NCI-H1930 (cell line): ENCODE measurements around the gene CNNM3.

ENCODE experiments used
- DNase-seq, 2 experiments: peaks; one replicate each; lab custom pipeline; 2025; lab: John Stamatoyannopoulos, UW

The CNNM3 gene

DNA sequence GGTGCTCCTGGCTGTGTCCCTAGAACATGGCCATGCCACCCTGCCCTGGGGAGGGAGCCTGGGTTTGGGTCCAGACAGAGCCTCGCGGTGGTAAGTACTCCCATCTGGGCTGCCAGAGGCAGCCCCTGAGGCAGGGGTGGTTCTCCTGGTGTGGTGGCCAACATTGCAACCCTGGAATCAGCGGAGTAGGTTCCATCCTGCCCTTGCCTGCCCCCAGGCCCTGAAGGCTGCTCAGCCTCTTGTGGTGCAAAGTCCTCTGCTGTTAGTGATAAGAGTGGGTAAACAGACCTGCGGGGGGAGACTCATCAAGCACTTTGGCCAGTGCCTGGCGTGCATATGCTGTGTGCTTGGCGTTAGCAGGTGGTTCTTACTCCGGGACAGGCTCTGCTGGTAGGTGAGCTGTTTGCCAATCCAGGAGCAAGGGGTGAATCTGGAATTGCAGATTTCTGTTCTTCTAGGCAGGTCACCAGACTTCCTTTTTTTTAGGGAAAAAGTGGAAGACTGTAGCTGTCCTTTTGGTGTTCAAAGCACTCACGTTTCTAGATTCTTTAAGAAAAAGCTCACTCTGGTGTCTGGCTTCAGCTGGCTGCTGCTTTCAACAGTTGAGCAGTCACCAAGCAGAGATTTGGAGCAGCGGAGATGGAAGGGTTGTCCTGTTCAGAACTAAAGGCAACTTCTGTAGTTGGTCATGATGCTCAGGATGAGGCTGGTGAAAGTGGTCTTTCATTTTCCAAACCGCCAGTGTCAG is 3.2 kb downstream of the CNNM3 start:
- DNase-seq: no peak

DNA sequence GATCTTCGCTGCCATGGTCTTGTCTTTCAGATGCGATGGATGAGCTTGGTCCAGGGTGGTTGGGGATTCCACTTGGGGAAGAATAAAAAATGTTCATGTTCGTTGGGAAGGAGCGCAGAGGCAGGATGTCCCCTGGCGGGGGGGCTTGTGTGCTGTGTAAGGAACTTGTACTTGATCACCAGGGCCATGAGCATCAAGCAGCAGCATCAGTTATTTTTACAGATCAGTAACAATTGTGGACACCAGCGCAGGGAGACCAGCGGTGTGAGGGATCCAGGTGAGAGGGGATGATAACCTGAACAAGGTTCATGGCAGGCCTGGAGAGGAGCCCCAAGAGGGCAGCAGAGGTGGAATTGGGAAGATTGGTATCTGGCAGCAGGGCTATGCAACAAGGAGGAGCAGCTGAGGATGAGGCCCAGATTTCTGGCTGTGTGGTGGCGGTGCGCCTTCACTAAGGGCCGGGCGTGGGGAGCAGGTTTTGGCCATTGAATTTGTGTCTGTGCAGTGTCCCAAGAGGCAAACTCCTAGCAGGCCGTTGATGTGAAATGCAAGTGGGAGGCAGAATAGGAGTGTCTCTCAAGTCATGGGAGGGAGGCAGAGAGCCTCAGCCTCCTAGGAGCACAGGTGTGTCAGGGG is 3.9 kb downstream of the CNNM3 start:
- DNase-seq: no peak

DNA sequence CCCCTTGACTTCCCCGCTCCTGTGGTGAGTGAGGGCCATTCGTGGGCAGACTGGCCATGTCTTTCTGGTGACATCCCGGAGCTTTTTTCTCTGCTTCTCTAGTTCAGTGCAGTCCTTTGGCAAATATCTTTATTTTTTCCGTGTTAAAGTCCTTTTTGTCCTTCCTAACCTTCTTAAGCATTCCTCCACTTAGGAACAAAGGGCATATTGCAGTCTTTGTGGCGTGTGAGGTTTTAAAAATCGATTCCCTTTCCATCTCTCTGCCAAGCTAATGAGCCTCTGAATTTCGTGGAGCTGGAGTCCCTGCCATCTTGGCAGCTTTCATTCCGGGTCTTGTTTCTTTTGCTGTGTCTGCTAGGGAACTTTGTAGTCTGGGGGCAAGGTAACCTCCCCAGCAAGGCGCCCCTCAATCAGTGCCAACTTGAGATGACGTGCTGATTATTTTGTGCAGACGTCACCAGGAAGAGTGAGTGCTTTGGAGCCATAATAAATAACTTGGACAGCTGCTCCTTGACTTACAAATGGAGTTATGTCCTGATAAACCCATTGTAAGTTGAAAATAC is 5.1 kb downstream of the CNNM3 start:
- DNase-seq: no peak

DNA sequence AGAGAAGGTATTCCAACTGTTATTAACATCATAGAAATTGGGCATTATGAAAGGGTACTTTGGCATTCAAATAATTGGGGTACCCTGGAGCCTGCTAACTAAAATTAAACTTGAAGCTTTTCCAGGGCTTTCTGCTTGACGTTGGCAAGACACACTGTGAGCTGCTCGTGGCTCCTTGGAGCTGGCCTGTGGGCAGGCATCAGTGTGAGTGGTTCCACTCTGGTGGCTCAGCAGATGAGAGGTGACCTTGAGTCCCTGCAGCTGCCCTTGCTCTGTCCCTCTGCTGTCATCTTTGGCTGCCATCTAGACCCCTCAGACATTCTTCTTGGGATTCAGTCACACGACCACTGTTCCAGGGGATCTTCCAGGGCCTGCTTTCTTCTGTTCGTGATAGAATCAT is 6.7 kb downstream of the CNNM3 start:
- no peak for DNase-seq

DNA sequence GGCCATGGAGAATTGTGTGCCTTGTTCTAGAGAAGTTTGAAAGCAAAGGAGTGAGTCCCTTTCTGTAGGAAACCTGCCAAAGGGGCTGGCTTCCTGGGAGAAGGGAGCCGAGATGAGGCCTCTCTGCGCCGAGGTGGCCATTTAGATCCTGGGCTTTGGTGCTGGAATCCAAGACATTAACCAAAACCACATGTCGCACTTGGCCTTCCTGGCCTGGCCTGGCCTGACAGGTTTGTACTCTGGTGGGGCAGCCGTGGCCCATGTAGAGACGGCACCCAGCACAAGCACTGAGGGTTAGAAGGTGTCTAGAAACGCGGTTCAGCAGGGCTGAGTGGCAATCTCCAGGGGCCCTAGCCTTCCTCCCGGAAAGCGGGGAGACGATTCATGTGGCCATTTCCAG is 7.1 kb downstream of the CNNM3 start:
- no peak for DNase-seq

DNA sequence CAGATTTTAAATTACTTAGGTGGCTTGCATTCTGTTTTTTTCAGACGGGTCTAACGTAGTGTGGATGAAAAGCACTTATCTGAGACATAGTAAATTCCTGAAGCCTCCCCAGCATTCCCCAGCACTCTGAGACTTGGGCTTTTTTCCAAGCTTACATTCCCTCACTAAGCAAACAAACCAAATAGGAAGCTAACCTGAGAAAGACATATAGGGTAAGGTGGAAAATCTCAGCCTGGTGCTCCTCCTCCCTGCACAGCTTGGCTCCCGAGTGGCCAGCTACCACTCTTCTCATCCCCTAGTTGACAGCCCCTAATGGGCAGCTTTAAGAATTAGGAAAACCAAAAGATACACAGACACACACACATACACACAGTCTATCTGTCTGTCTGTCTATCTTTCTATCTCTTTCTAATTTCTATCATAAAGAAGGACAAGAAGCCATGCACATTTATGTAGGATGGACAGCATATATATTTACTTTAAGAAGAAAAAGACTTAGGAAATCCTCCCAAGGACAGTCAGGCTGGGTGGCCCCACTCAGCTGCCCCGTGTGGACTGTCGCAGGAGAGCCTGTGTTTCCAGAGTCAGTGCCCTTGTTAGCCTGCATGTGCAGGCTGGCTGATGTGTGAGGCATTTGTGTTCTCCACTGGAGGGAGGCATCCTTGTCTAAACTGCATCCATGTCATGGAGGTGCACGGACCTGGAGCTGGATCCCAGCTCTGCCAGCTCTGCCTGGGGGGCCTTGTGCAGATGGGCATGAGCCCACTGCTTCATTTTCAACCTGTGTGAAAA is 8.2 kb downstream of the CNNM3 start:
- DNase-seq: no peak

DNA sequence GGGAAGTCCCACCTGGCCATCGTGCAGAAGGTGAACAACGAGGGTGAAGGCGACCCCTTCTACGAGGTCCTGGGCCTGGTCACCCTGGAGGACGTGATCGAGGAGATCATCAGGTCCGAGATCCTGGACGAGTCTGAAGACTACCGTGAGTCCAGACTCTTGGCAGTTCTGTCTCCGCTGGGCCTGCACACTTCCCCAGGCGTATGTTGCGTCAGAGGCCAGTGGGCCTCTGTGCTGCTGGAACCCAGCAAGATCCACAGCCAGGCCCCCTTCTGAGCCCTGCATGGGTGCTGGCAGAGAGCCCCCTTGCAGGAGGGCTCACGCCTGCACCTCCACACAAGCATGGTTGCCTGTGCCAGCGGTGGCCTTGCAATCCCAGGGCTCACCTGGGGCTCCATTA is 9.0 kb downstream of the CNNM3 start:
- DNase-seq: no peak

DNA sequence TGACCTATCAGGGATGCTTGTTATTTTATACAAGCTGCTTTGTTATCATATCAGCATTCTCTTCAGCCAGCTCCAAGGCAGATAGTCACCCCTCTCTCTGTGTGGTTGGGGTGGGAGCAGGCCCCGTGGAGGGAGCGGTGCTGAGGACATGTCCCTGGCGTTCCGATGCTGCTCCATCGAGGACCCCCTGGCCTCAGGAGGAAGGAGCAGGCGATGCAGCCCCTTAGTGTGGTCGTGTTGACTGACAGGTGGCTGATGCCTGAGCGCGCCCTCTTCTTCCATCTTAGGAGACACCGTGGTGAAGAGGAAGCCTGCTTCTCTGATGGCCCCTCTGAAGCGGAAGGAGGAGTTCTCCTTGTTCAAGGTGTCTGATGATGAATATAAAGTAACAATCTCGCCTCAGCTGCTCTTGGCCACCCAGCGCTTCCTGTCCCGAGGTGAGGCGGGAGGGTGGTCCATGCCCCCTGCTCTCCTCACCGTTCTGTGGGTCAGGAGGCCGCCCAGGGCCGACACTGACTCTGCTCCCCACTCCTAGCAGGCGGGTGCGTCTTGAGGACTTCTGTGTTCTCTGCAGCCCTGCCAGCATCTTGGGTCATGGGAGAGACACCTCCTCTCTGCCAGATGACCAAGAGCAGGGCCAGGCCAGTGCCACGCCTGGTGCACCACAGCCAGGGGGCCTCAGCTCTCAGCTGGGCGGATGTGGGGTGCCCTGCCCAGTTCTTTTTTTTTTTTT is 10.6 kb downstream of the CNNM3 start:
- no peak for DNase-seq

DNA sequence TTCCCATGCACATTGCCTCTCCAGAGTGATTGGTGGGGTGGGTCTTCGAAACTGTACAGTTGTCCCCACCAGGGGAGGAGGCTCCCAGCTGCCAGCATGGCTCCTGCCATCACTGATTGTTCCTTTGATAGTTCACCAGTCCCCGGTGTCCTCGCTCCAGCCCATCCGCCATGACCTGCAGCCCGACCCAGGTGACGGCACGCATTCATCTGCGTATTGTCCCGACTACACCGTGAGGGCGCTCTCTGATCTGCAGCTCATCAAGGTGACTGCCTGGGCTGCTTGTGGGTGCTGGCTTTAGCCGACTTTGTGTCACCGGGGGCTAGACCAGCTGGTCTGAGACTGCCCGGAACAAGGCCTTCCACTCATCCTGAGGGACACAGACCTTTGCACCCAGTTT is 12.4 kb downstream of the CNNM3 start:
- no peak for DNase-seq

DNA sequence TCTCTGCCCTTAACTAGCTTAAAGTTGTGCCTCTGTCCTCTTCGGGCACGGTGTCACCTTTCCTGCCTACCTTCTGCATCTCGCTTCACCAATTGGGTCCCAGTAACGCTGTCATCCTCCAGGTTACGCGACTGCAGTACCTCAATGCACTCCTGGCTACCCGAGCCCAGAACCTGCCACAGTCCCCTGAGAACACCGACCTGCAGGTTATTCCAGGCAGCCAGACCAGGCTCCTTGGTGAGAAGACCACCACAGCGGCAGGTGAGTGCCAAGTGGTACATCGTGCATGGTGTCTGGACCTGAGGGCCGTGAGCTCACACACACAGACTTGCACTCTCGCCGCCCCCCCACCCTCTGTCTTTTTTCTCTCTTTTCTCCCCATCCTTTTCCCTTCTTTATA is 12.8 kb downstream of the CNNM3 start:
- DNase-seq: no peak

DNA sequence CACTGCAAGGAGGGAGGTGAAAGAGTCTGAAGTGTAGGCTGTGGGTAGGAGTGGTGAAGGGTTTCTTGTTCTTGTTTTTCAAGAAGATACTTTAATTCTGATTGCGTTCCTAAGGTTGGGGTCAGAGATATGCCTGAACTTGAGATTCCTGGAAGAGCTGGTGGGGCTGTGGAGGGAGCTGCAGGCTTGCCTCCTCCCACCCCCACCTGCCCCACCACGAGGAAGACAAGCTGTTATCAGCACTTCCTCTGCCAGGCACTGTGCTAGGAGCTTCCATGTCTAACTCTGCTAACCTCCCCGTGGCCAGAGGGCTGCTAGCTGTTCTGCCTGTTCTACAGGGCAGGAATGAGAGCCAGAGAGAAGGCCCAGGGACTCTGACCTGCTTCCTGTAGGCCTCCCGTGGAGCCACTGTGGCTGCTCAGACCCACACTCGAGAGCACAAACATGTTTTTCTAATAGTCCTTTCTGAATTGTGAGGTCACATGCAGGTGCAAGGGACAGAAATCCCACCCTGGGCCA is 14.0 kb downstream of the CNNM3 start:
- DNase-seq: no peak

DNA sequence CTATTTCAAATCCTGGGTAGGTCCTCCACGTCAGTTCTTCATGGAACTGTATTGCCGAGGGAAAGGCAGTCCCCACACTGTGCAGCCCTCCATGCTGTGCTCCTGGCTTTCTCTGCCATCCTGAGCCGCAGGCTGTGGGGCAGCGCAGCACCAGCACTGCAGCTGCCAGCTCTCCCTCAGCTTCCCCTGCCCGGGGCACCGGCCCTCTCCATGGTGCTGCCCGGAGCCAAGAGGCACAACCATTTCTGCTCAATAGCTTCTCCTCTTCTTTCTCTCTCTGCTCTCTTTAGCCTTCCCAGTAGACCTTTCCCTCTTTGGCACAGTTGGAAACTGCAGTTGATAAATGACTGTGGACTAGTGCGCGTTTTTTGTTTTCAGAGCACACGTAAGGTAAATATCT is 15.6 kb downstream of the CNNM3 start:
- no peak for DNase-seq

DNA sequence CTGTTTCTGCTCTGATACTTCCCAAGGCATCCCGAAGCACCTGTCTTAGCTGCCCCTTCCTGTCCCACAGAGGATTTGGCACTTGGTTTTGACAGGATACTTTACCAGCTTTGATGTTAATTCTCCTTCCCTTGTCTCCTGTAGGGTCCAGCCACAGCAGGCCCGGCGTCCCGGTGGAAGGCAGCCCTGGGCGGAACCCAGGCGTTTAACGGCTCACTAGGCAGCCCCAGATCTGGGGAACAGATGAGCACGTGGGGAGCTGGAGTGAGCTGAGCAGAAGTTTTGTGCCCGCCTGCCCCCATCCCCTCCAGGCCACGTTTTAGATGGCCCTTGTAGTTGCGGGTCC is 16.3 kb downstream of the CNNM3 start:
- no peak for DNase-seq

DNA sequence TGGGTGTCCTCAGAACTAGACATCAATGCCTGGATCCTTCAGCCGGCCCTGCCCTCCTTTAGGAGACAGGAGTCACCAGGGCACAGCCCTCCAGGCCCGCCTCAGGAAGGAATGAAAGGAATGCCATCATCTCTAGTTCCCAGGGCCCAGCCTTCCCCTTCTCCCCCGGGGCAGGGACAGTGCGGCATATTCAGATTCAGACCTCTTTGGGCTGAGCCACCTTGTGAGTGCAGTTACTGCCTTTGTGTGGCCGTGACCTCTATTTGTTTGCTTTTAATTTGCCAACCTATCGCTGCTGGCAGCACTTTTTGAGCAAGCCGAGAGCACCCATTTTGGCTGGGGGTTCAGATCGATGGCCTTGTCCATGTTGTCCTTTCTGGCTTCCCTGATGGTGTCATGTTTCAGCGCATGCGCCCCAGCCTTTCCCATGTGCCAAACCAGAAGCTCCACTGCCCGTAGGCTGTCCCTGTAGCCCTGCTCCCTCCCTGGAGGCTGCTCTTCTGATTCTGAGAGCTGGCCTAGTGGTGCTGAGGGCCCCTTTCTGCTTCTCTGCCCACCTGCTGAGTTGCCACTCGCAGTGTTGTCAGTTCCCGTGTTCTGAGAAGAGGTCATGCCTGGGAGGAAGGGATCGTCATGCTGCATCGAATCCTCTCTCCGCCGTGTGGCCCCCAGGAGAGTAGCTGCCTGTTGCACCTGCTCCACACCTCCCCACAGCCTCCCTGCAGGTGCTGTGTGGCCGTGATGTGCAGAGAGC is 16.9 kb downstream of the CNNM3 start:
- peak in 1 of 2 experiments; percentile 7 for DNase-seq

DNA sequence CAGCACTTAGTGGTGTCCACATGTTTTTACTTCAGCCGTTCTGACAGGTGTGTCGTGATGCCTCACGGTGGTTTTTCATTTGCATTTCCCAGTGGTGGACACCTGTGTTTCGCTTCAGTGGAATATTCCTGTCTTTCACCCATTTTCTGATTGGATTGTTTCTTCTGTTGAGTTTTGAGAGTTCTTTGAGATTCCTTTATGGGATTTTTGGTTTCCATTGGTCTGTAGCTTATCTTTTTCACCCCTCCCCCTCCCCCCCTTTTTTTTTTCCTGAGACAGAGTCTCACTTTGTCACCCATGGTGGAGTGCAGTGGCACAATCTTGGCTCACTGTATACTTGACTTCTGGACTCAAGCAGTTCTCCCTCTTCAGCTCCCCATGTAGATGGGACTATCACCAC is 19.8 kb downstream of the CNNM3 start:
- no peak for DNase-seq

DNA sequence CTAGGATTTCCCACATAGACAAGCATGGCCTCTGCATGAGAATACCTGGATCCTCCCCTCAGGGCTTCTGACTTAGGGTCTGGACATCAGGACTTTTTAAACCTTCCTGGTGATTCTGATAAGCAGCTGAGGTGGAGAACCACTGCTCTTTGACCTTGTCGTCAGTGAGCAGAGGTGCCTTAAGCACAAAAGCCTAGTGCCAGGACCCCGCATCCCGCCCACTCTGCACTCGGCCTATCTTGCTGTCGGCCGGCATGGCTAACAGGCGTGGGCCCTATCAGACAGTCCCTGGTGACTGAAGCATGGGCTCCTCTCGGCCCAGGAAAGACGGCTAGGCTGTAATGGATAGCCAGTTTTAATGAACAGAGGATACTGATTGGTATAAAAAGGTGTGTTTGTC is 21.5 kb downstream of the CNNM3 start:
- DNase-seq: no peak

DNA sequence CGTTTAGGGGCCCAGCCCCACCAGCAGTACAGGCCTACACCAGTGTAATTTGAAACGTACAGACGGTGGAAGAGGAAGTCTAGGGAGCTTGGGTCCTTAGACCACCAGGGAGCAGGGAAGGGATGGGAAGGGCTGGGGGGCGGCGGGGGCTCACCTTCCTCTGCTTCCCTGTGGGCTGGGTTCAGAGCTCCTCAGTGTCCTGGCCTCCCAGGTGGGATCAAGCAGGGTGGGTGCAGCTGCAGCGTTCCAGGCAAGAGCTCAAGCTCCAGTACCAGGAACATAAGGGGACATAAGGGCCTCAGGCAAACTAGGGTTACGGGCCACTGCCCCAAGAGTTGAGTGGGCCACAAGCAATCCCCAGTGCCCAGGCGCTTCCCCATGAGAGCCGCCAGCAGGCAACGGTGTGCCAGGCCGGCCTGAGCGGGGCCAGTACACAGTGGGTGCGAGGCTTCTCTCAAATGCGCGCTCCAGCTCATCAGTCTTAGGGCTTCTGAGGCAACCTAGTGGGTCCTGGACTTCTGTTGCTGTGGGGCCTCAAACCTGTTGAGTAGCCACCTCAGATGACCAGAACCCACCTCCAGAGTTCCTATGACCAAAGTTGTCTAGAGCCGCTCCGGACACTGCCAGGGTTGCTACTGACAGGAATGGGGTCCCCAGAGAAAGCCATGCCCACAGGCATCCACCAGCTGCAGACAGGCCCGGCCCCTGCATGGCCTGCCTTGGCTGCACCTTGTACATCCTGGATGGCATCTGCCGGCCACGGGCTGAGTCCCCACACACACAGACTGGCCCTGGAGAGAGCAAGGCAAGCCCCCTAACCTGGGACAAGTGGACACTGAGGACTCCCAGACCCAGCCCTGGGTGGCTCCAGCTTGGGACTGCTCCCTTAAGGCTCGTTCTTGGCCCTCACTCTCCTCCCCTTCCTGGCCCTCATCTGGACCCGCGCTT is 22.6 kb downstream of the CNNM3 start:
- no peak for DNase-seq

DNA sequence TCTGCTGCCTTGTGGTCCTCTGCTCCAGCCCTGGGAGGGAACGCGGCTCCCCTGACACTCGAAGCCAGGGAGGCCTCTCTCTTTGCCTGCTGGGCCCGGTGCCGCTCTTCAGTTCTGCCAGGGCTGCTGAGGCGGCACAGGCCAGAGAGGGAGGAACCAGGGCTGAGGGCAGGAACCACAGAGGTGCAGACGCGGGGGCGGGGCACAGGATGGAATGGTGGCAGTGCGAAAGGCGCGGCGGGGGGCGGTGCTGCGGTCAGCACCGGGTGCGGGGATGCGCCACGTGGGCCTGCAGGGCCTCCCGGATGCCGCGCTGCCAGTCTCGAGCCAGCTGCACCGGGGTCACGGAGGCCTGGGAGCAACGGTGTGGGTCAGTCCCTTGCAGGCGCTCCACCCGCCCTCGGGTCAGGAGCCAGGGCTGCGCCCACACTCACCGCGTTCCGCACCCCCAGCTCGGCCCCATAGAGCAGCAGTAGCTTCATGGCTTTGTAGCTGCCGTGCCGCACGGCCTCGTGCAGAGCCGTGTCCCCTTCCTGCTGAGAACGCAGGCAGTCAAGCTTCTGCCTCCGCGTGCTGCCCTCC is 23.3 kb downstream of the CNNM3 start:
- no peak for DNase-seq
